B cell (primary cell): Measurements from ENCODE around the gene DOK7. TPM values are rescaled to one million over a fixed set of nuclear protein-coding genes. Genes with fewer than 3 reads are reported as not detected.

Experiments
- ATAC-seq: fragments of 200-7000 bp; cut with Tn5 transposase; one replicate; pipeline ENCODE4 v1.10.0; 2021; ENCODE audit warnings: low read depth, mild to moderate bottlenecking, moderate number of reproducible peaks, moderate library complexity
- CTCF ChIA-PET: fragments of 350-600 bp; sonication (Branson Sonifier 250); formaldehyde crosslinking; loops from one replicate; lab custom pipeline; 2021; ENCODE audit warnings: antibody characterized with exemption, inconsistent platforms; lab: Charles Lee
- POLR2A ChIA-PET: fragments of 350-600 bp; sonication (Branson Sonifier 250); formaldehyde crosslinking; loops from one replicate; lab custom pipeline; 2021; ENCODE audit warnings: antibody characterized with exemption; lab: Charles Lee
- DNase-seq: peaks from one replicate; pipeline ENCODE4 v3.0.0; 2013
- H2AFZ ChIP-seq: 2 replicates; pipeline ENCODE4 v1.6.1; 2012; ENCODE audit warnings: mild to moderate bottlenecking, low read depth, low read length; ENCODE audit not compliant: insufficient read depth, poor library complexity, severe bottlenecking
- H3K27ac ChIP-seq, 2 donors: 1 replicate in 1 of 2; 2 replicates in 1 of 2; pipeline ENCODE4 v1.5.1; 2012 to 2013; ENCODE audit warnings: low read length in 2 of 2, mild to moderate bottlenecking in 2 of 2, moderate library complexity in 1 of 2
- H3K27me3 ChIP-seq, 4 experiments: fragments of 200-600 bp in 1 of 4; sonication (generic) in 1 of 4; replicated peaks in 1 of 4; 1 replicate in 2 of 4; 2 replicates in 2 of 4; pipeline versions ENCODE4 v1.6.1 to v1.7.0; 2013 to 2016; ENCODE audit warnings: low read length in 3 of 4, mild to moderate bottlenecking in 2 of 4, mixed read lengths in 1 of 4, moderate library complexity in 1 of 4; ENCODE audit not compliant: insufficient read depth in 4 of 4, control insufficient read depth in 3 of 4; ENCODE audit errors: control extremely low read depth in 1 of 4
- H3K36me3 ChIP-seq, 2 experiments: replicated peaks in 1 of 2; 1 replicate in 1 of 2; 2 replicates in 1 of 2; pipeline versions ENCODE4 v1.6.1 to v1.7.1; 2013; ENCODE audit warnings: low read length in 1 of 2; ENCODE audit not compliant: insufficient read depth in 2 of 2, control insufficient read depth in 1 of 2; ENCODE audit errors: control extremely low read depth in 1 of 2, extremely low read depth in 1 of 2
- H3K4me1 ChIP-seq, 2 donors: fragments of 200-600 bp in 1 of 2; sonication (generic) in 1 of 2; 1 replicate in 1 of 2; 2 replicates in 1 of 2; pipeline versions ENCODE4 v1.5.1 to v1.6.1; 2013 to 2017; ENCODE audit warnings: low read length in 2 of 2; ENCODE audit not compliant: control insufficient read depth in 2 of 2, insufficient read depth in 2 of 2
- H3K4me2 ChIP-seq: replicated peaks from 2 replicates; pipeline ENCODE3; 2012; ENCODE audit warnings: mild to moderate bottlenecking, low read depth, low read length; ENCODE audit not compliant: poor library complexity, severe bottlenecking
- H3K4me3 ChIP-seq, 5 experiments: fragments of 200-600 bp in 1 of 5; sonication (generic) in 1 of 5; 1 replicate in 3 of 5; 2 replicates in 2 of 5; pipeline versions ENCODE4 v1.5.1 to v1.7.0; 2011 to 2016; ENCODE audit warnings: low read length in 4 of 5, mild to moderate bottlenecking in 4 of 5, low read depth in 2 of 5, control low read depth in 1 of 5, moderate library complexity in 1 of 5; ENCODE audit not compliant: insufficient read depth in 1 of 5; ENCODE audit errors: control extremely low read depth in 1 of 5, extremely low read depth in 1 of 5
- H3K79me2 ChIP-seq: fragments of 200-600 bp; sonication (generic); one replicate; pipeline ENCODE4 v1.6.0; 2016; ENCODE audit warnings: low read length; ENCODE audit not compliant: control insufficient read depth, insufficient read depth
- H3K9ac ChIP-seq: fragments of 200-600 bp; sonication (generic); 2 replicates; pipeline ENCODE4 v1.6.1; 2017; ENCODE audit warnings: mild to moderate bottlenecking, low read length, moderate library complexity
- H3K9me3 ChIP-seq, 3 donors: one replicate each; pipeline versions ENCODE4 v1.6.1 to v1.7.1; 2013; ENCODE audit warnings: low read length in 2 of 3; ENCODE audit not compliant: control insufficient read depth in 2 of 3, insufficient read depth in 1 of 3; ENCODE audit errors: control extremely low read depth in 1 of 3
- H4K20me1 ChIP-seq: 2 replicates; pipeline ENCODE4 v1.6.0; 2012; ENCODE audit warnings: mild to moderate bottlenecking, low read length; ENCODE audit not compliant: insufficient read depth, control insufficient read depth, poor library complexity, severe bottlenecking
- H3K27ac Mint-ChIP-seq: one replicate; pipeline ENCODE4 v1.8.0; 2021; ENCODE audit warnings: mixed read lengths
- H3K27me3 Mint-ChIP-seq: one replicate; pipeline ENCODE4 v1.8.0; 2021; ENCODE audit warnings: mixed read lengths
- H3K4me1 Mint-ChIP-seq: one replicate; pipeline ENCODE4 v1.8.0; 2021; ENCODE audit warnings: mixed read lengths
- H3K4me3 Mint-ChIP-seq: one replicate; pipeline ENCODE4 v1.8.0; 2021; ENCODE audit warnings: mixed read lengths
- H3K9me3 Mint-ChIP-seq: one replicate; pipeline ENCODE4 v1.8.0; 2022; ENCODE audit warnings: mixed read lengths; ENCODE audit not compliant: insufficient read depth
- CTCF ChIP-seq: fragments of 200-600 bp; IDR thresholded peaks from one replicate; pipeline ENCODE4 v1.8.0; 2022; ENCODE audit warnings: antibody characterized with exemption, mild to moderate bottlenecking
- EZH2 ChIP-seq: IDR thresholded peaks from 2 replicates; pipeline ENCODE4 v1.6.1; 2012; ENCODE audit warnings: borderline replicate concordance, low read depth, mild to moderate bottlenecking, moderate library complexity, low read length; ENCODE audit not compliant: insufficient read depth, poor library complexity, severe bottlenecking
- WGBS: methylation state at CpG from one replicate; pipeline ENCODE4 v1.1.5; 2013; ENCODE audit warnings: missing lambda C conversion rate; ENCODE audit not compliant: insufficient coverage; 5-methylcytosine and 5-hydroxymethylcytosine counted together
- intact Hi-C: fragments of 100-400 bp; cut with micrococcal nuclease; formaldehyde crosslinking; loops from one replicate; pipeline ENCODE4 v1.10.0; 2022
- polyA plus RNA-seq: library from polyadenylated mRNA; depleted of rRNA; stranded (reverse); fragments of >200 nt; gene quantifications from 2 replicates; pipeline ENCODE4 v1.2.3, GENCODE V29; 2012
- total RNA-seq, 2 donors: library from RNA; stranded (reverse); fragments of 120-200 nt in 1 of 2; gene quantifications; 1 replicate in 1 of 2; 2 replicates in 1 of 2; pipeline versions ENCODE4 v1.2.3 to v1.2.4, GENCODE V29; 2013 to 2022

Gene DOK7
- total and polyA plus RNA-seq, 2 donors (not counting 1 experiment from before 2014, with no cell fraction given): 24.1 to 24.8 TPM

GRCh38 chr4:3531318-3531878, 68.3 kb downstream of the DOK7 start:
- intact Hi-C loops: loop anchor here (10.0 kb wide), 1 partner anchor 763 kb away; the partner anchor contains the start of genes LYAR and ZBTB49
- no peak for ATAC-seq

More at GRCh38 chr4:3531318-3531878, 68.3 kb downstream of the DOK7 start:
- DNase-seq: no peak
- H3K4me3 Mint-ChIP-seq: peak overlapping the region; percentile 100
- peaks cover 43% of the 10 kb centered on the region for H3K4me1 Mint-ChIP-seq
- H3K27me3 Mint-ChIP-seq: peaks cover 5% of the 10 kb centered on the region
- Histone ChIP-seq H3K27ac (peak overlapping the region in 1 of 2 donors; percentile 76), H3K9me3 (peaks cover 0 to 9% (median 0%) of the 10 kb centered on the region in 3 donors), H3K4me2 (peak overlapping the region; percentile 92), H3K27me3 (peaks cover 0 to 3% (median 0%) of the 10 kb centered on the region in 4 experiments), H3K4me3 (peak overlapping the region; percentile 70 to 98 (median 85)), H4K20me1 (peaks cover 56% of the 10 kb centered on the region), H3K79me2 (peaks cover 81% of the 10 kb centered on the region), H3K4me1 (peaks cover 29 to 46% of the 10 kb centered on the region in 2 donors), H3K36me3 (peaks cover 0 to 23% of the 10 kb centered on the region in 2 experiments), H3K9ac (peak overlapping the region; percentile 96), H2AFZ (peak overlapping the region; percentile 98)
- no peaks in the 10 kb centered on the region for H3K9me3 Mint-ChIP-seq
- ChIA-PET CTCF (no interaction called here), POLR2A (interaction anchor here (2.0 kb wide), 1 partner anchor 46 kb away, joined by 6 read pairs; no protein-coding TSS in a partner anchor)
- WGBS: 19% methylated on average over 14 of the region's 17 CpGs
- TF ChIP-seq CTCF: no peak
- TF ChIP-seq EZH2: no peak
- peak overlapping the region; percentile 62 for H3K27ac Mint-ChIP-seq
